HCT116 (cell line): ENCODE results near the gene TEF.

Source experiments
- ATF3 ChIP-seq: IDR thresholded peaks from 2 replicates; pipeline ENCODE4 v1.6.1; 2012
- CTCF ChIP-seq, 3 experiments: fragments of 200-600 bp in 1 of 3; sonication (generic) in 1 of 3; IDR thresholded peaks in 2 of 3; conservative IDR thresholded peaks in 1 of 3; 2 replicates each; pipeline ENCODE4 v1.5.1; 2012 to 2017; ENCODE audit warnings: low read depth in 2 of 3, low read length in 2 of 3, antibody characterized with exemption in 1 of 3, borderline replicate concordance in 1 of 3, control low read depth in 1 of 3, mild to moderate bottlenecking in 1 of 3, mixed read lengths in 1 of 3, mixed run types in 1 of 3, moderate library complexity in 1 of 3; ENCODE audit not compliant: insufficient read depth in 1 of 3
- EZH2 ChIP-seq: fragments of 200-600 bp; sonication (generic); IDR thresholded peaks from 2 replicates; pipeline ENCODE4 v1.6.1; 2017; ENCODE audit warnings: antibody characterized with exemption, mixed run types
- EZH2phosphoT487 ChIP-seq: fragments of 200-600 bp; IDR thresholded peaks from 2 replicates; pipeline ENCODE4 v1.6.1; 2018; ENCODE audit warnings: antibody characterized with exemption, borderline replicate concordance
- MAX ChIP-seq: IDR thresholded peaks from 2 replicates; pipeline ENCODE4 v1.6.1; 2012
- POLR2A ChIP-seq: IDR thresholded peaks from 2 replicates; pipeline ENCODE4 v1.7.0; 2011; ENCODE audit warnings: borderline replicate concordance; ENCODE audit not compliant: insufficient read depth, insufficient read length; ENCODE audit errors: extremely low read depth
- POLR2AphosphoS5 ChIP-seq: IDR thresholded peaks from 2 replicates; pipeline ENCODE4 v1.6.1; 2011; ENCODE audit warnings: mild to moderate bottlenecking, low read depth, low read length, moderate library complexity
- RAD21 ChIP-seq: IDR thresholded peaks from 2 replicates; pipeline ENCODE4 v1.6.1; 2012; ENCODE audit warnings: low read depth, mild to moderate bottlenecking
- TCF7L2 ChIP-seq: IDR thresholded peaks from 2 replicates; pipeline ENCODE4 v1.7.0; 2011; ENCODE audit warnings: borderline replicate concordance, inconsistent platforms; ENCODE audit not compliant: insufficient read depth, insufficient read length; ENCODE audit errors: extremely low read depth
- YY1 ChIP-seq: IDR thresholded peaks from 2 replicates; pipeline ENCODE4 v1.6.1; 2011; ENCODE audit warnings: low read length, low read depth, moderate library complexity, mild to moderate bottlenecking; ENCODE audit not compliant: insufficient replicate concordance; ENCODE audit errors: extremely low read depth

- TF ChIP-seq RAD21 (no peak), CTCF (IDR thresholded peaks at IDR 0.05 in 2 of 3, conservative IDR thresholded peaks at IDR 0.05 in 1 of 3; ENCODE audit: borderline replicate concordance in 1 of 3, insufficient read depth in 1 of 3, low read depth in 2 of 3, low read length in 2 of 3) (no peak), POLR2A (no peak), EZH2 (no peak), TCF7L2 (no peak), POLR2AphosphoS5 (no peak), MAX (no peak), YY1 (no peak), EZH2phosphoT487 (no peak), ATF3 (no peak)
Observed at GRCh38 chr22:41351011-41351410, 30.7 kb upstream of the TEF start.
